WI38 (cell line): ENCODE results near the gene ELL.

Source experiments
- H3K4me3 ChIP-seq: 2 replicates; pipeline ENCODE4 v1.5.1; 2011; ENCODE audit warnings: low read depth, mild to moderate bottlenecking, control low read depth, low read length
- TF ChIP-seq, protein P1 (sequence below): IDR thresholded peaks from 2 replicates; pipeline ENCODE4 v1.5.1; 2012; ENCODE audit warnings: low read depth, mild to moderate bottlenecking, control low read depth, low read length

The ELL gene

DNA sequence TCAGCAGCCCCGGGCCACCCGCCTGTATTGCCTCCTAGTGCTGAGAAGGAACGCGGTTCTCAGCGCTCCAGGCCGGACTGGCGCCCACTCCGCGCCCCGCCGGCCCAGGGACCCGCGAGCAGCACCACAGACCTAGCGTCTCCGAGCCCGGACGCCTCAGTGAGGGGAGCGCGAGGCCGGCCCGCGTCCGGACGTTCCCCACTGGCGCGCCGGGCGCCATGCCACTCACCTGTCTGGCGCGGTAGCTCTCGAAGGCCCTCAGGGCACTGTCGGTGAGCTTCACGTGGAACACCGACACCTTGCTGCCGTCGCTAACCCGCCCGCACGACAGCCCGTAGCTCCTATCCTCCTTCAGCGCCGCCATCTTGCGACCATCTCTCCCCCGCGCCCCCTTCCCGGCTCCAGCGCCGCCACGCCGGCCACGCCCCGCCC lies at the start of gene ELL:
Gene ELL (minus strand): TSS at position 379 of the 432 bp plus-strand sequence. CDS start 15 bp downstream, at position 364.
- TF ChIP-seq, protein P1, sequence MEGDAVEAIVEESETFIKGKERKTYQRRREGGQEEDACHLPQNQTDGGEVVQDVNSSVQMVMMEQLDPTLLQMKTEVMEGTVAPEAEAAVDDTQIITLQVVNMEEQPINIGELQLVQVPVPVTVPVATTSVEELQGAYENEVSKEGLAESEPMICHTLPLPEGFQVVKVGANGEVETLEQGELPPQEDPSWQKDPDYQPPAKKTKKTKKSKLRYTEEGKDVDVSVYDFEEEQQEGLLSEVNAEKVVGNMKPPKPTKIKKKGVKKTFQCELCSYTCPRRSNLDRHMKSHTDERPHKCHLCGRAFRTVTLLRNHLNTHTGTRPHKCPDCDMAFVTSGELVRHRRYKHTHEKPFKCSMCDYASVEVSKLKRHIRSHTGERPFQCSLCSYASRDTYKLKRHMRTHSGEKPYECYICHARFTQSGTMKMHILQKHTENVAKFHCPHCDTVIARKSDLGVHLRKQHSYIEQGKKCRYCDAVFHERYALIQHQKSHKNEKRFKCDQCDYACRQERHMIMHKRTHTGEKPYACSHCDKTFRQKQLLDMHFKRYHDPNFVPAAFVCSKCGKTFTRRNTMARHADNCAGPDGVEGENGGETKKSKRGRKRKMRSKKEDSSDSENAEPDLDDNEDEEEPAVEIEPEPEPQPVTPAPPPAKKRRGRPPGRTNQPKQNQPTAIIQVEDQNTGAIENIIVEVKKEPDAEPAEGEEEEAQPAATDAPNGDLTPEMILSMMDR, result no peak
- H3K4me3 ChIP-seq, result peak within 1 kb of the TSS; percentile 83

DNA sequence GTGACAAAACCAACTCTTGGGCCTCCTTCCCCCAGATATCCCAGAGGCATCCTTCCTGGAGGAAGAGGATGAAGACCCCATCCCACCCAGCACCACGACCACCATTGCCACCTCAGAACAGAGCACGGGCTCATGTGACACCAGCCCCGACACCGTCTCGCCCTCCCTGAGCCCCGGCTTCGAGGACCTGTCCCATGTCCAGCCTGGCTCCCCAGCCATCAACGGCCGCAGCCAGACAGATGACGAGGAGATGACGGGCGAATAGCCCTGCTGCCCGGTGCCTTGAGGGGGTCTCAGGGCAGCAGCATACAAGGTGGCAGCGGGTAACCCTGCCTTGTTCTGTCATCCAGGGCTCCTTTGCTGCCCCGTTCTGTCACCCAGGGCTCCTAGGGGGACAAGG lies 46.5 kb upstream of the ELL start:
- H3K4me3 ChIP-seq, result no peak overlapping the region
- TF ChIP-seq, protein P1, result no peak

DNA sequence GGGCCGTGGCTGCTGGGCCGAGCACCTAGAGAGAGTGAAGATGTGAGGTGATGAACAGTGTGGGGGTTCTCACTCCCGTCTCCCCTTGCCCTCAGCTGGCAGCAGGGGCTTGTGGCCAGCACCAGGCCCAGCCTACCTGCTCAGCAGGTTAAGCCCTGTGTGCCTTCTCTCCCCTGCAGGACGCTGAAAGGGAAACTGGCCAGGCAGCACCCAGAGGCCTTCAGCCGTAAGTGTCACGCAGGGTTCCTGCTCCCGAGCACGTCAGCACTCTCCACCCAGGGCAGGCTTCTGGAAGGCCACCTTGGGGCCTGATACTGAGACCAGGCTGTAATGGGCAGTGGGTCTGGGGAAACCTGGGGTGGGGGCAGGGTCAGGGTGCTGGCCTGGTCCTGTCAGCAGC lies 45.1 kb upstream of the ELL start:
- TF ChIP-seq, protein P1, result no peak
- H3K4me3 ChIP-seq, result no peak overlapping the region

DNA sequence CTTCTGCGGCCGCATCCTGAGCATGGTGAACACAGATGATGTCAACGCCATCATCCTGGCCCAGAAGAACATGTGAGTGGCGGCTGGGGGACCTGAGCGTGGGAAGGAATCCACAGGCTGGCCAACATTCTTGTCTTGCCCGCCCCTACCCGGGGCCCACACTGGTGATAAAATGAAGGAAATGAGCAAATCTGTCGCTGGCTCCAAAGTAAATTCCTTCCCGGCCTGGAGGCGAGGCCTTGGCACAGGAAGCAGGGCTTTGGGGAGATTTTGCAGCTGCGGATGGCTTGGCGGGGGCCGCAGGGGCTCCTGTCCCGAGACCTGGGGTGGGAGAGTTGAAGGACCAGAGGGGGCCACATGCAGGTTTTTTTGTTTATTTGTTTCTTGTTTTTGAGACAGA lies 40.2 kb upstream of the ELL start:
- no peak overlapping the region for H3K4me3 ChIP-seq
- TF ChIP-seq, protein P1, result no peak

DNA sequence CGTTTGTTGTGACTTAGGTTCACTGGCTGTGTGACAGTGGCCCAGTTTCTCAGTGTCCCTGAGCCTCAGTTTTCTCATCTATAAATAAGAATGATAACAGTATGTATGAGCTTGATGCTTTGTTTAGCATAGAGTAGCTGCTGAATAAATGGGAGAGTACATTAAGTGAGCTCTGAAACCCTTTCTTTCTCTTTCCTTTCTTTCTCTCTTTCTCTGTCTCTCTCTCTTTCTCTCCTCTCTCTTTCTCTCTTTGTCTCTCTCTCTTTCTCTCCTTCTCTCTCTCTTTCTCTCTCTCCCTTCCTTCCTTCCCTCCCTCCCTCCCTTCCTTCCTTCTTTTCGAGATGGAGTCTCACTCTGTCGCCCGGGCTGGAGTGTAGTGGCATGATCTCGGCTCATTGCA lies 37.8 kb upstream of the ELL start:
- TF ChIP-seq, protein P1, result no peak
- H3K4me3 ChIP-seq, result no peak overlapping the region

DNA sequence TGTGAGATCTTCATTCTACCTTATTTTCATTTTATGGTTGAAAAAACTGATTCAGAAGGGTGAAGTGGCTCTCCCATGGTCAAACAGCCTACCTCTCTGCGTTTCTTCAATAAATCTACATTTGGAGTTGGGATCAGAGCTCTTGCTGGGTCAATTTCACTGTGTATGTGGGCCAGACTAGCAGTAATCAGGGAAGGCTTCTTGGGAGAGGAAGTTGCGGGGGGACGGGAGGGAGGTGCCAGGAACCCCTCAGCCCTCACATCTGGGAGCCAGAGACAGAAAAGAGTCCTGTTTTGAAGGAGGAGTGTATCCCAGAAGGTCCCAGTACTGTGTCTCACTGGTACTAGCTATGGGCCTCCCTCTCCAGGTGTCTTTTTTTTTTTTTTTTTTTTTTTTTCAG lies 36.7 kb upstream of the ELL start:
- peak overlapping the region; percentile 99 for H3K4me3 ChIP-seq
- TF ChIP-seq, protein P1, result no peak

DNA sequence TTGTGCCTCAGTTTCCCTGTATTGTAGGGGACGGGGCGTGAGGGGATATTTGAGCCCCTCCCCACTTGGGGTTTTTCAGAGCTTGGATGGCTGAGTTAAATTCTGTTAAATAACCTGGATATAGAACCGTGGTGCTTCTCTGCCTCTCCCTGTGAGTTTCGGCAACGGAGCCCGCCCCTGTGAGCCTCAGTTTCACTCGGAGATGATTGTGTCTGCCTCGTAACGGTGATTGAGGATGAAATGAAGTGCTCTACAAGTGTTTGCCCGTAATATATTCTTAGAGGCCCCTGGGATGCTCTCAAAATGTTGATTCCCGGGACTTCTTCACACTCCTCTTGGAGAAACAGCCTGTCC lies 36.3 kb upstream of the ELL start:
- H3K4me3 ChIP-seq, result peak overlapping the region; percentile 99
- TF ChIP-seq, protein P1, result no peak
